IMR-90 (cell line): Measurements from ENCODE around the gene FBXO3. TPM values are rescaled to one million over a fixed set of nuclear protein-coding genes. Genes with fewer than 3 reads are reported as not detected.

Experiments used
- ATAC-seq: fragments of 200-7000 bp; cut with Tn5 transposase; 2 replicates; pipeline ENCODE4 v1.9.1; 2020; ENCODE audit warnings: low read depth, mild to moderate bottlenecking, moderate library complexity
- BruUV-seq: library from RNA; stranded (reverse); fragments of 400-500 nt; replicated peaks from 2 replicates; lab custom pipeline; 2021; lab: Mats Ljungman, UMichigan
- CTCF ChIA-PET: fragments of 300-600 bp; formaldehyde crosslinking; extraction: SDS; loops from one replicate; lab custom pipeline; 2021; ENCODE audit warnings: antibody characterized with exemption; lab: Yijun Ruan, JAX
- POLR2A ChIA-PET: fragments of 300-600 bp; sonication (Branson Sonifier 250); formaldehyde crosslinking; loops from one replicate; lab custom pipeline; 2022; ENCODE audit warnings: antibody characterized with exemption; ENCODE audit not compliant: unreplicated experiment; lab: Charles Lee
- DNase-seq: peaks from one replicate; pipeline ENCODE4 v3.0.0; 2013
- H2AFZ ChIP-seq: replicated peaks from 2 replicates; pipeline ENCODE3; 2013; ENCODE audit warnings: low read length, mild to moderate bottlenecking; ENCODE audit not compliant: poor library complexity
- H2AK5ac ChIP-seq: 2 replicates; pipeline ENCODE4 v1.6.1; 2013; ENCODE audit warnings: low read depth, low read length, inconsistent platforms
- H2AK9ac ChIP-seq: replicated peaks from 2 replicates; pipeline ENCODE3; 2013; ENCODE audit warnings: mild to moderate bottlenecking, low read depth, low read length, moderate library complexity; ENCODE audit not compliant: poor library complexity
- H2BK120ac ChIP-seq: 2 replicates; pipeline ENCODE4 v1.6.1; 2013; ENCODE audit warnings: low read depth, low read length, inconsistent platforms
- H2BK15ac ChIP-seq: 3 replicates; pipeline ENCODE4 v1.6.1; 2013; ENCODE audit warnings: low read depth, low read length, inconsistent platforms
- H2BK20ac ChIP-seq: 2 replicates; pipeline ENCODE4 v1.6.1; 2013; ENCODE audit warnings: low read depth, mild to moderate bottlenecking, inconsistent platforms, low read length, moderate library complexity
- H2BK5ac ChIP-seq: 2 replicates; pipeline ENCODE4 v1.6.1; 2013; ENCODE audit warnings: mild to moderate bottlenecking, low read depth, low read length, inconsistent platforms; ENCODE audit not compliant: poor library complexity, severe bottlenecking
- H3K14ac ChIP-seq: replicated peaks from 2 replicates; pipeline ENCODE4 v1.6.1; 2013; ENCODE audit warnings: low read depth, low read length, inconsistent platforms
- H3K18ac ChIP-seq: 2 replicates; pipeline ENCODE4 v1.6.1; 2013; ENCODE audit warnings: low read depth, low read length, control low read depth
- H3K23ac ChIP-seq: 2 replicates; pipeline ENCODE4 v1.6.1; 2013; ENCODE audit warnings: low read depth, low read length, inconsistent platforms
- H3K27ac ChIP-seq: 2 replicates; pipeline ENCODE4 v1.5.1; 2013; ENCODE audit warnings: mild to moderate bottlenecking, control low read depth, low read length; ENCODE audit not compliant: insufficient read depth
- H3K27me3 ChIP-seq: 2 replicates; pipeline ENCODE4 v1.6.1; 2013; ENCODE audit warnings: low read length; ENCODE audit not compliant: control insufficient read depth, insufficient read depth
- H3K36me3 ChIP-seq: 2 replicates; pipeline ENCODE4 v1.6.1; 2013; ENCODE audit warnings: low read length, mixed read lengths; ENCODE audit not compliant: control insufficient read depth, insufficient read depth
- H3K4ac ChIP-seq: 2 replicates; pipeline ENCODE4 v1.6.1; 2013; ENCODE audit warnings: low read depth, low read length, inconsistent platforms
- H3K4me1 ChIP-seq: 2 replicates; pipeline ENCODE4 v1.6.1; 2013; ENCODE audit warnings: low read length, mixed read lengths; ENCODE audit not compliant: control insufficient read depth, insufficient read depth
- H3K4me2 ChIP-seq: 2 replicates; pipeline ENCODE4 v1.6.1; 2013; ENCODE audit warnings: low read depth, mild to moderate bottlenecking, control low read depth, low read length, moderate library complexity
- H3K4me3 ChIP-seq: 2 replicates; pipeline ENCODE4 v1.5.1; 2013; ENCODE audit warnings: low read depth, mild to moderate bottlenecking, control low read depth, low read length, moderate library complexity; ENCODE audit not compliant: insufficient read depth
- H3K56ac ChIP-seq: 2 replicates; pipeline ENCODE4 v1.6.1; 2013; ENCODE audit warnings: low read length, inconsistent platforms; ENCODE audit not compliant: insufficient read depth; ENCODE audit errors: extremely low read depth
- H3K79me1 ChIP-seq, 2 experiments: 2 replicates each; pipeline ENCODE4 v1.6.1; 2013; ENCODE audit warnings: low read length in 2 of 2, inconsistent platforms in 1 of 2, low read depth in 1 of 2
- H3K9ac ChIP-seq: 2 replicates; pipeline ENCODE4 v1.6.1; 2013; ENCODE audit warnings: low read depth, low read length, control low read depth
- H3K9me1 ChIP-seq: 2 replicates; pipeline ENCODE4 v1.6.1; 2013; ENCODE audit warnings: low read length, inconsistent platforms; ENCODE audit not compliant: insufficient read depth
- H3K9me3 ChIP-seq: 2 replicates; pipeline ENCODE4 v1.6.1; 2013; ENCODE audit warnings: low read length; ENCODE audit not compliant: control insufficient read depth, insufficient read depth
- H4K20me1 ChIP-seq: 2 replicates; pipeline ENCODE4 v1.6.1; 2013; ENCODE audit warnings: low read length, inconsistent platforms; ENCODE audit not compliant: insufficient read depth
- H4K5ac ChIP-seq: 2 replicates; pipeline ENCODE4 v1.6.1; 2013; ENCODE audit warnings: mild to moderate bottlenecking, low read depth, low read length, control low read depth
- H4K8ac ChIP-seq, 2 experiments: 2 replicates each; pipeline ENCODE4 v1.6.1; 2013; ENCODE audit warnings: low read depth in 2 of 2, low read length in 2 of 2, control low read depth in 1 of 2, inconsistent platforms in 1 of 2
- H4K91ac ChIP-seq: 2 replicates; pipeline ENCODE4 v1.6.1; 2013; ENCODE audit warnings: low read depth, low read length, inconsistent platforms; ENCODE audit not compliant: insufficient read depth
- CEBPB ChIP-seq: IDR thresholded peaks from 2 replicates; pipeline ENCODE4 v1.6.1; 2012; ENCODE audit warnings: low read depth, low read length, improper control_type of control experiment
- RAD21 ChIP-seq: IDR thresholded peaks from 2 replicates; pipeline ENCODE4 v1.6.1; 2012; ENCODE audit warnings: low read length, improper control_type of control experiment
- WGBS, 2 experiments: methylation state at CpG; one replicate each; pipeline versions ENCODE4 v1.1.5 to v1.1.7; 2013; ENCODE audit warnings: missing lambda C conversion rate in 2 of 2; ENCODE audit not compliant: insufficient read length in 1 of 2; ENCODE audit errors: extremely low coverage in 2 of 2; 5-methylcytosine and 5-hydroxymethylcytosine counted together
- dilution Hi-C: fragments of 300-500 bp; cut with HindIII; formaldehyde crosslinking; loops from one replicate; pipeline ENCODE4 v1.14.3; 2018; ENCODE audit warnings: low sequenced_read_pairs; ENCODE audit not compliant: unreplicated experiment
- in situ Hi-C: fragments of 300-500 bp; cut with MboI; formaldehyde crosslinking; loops from 3 replicates; pipeline ENCODE4 v1.14.3; 2019; ENCODE audit warnings: low sequenced_read_pairs, inconsistent platforms, mixed read lengths
- intact Hi-C: fragments of 100-400 bp; cut with micrococcal nuclease; formaldehyde crosslinking; loops from 2 replicates; pipeline ENCODE4 v1.10.0; 2022
- polyA plus RNA-seq, 3 experiments: library from polyadenylated mRNA; depleted of rRNA; stranded (reverse); fragments of >200 nt; gene quantifications; 2 replicates each; pipeline ENCODE4 v1.2.3, GENCODE V29; 2012; ENCODE audit warnings: low replicate concordance in 1 of 3
- total RNA-seq: library from RNA; depleted of rRNA; stranded (reverse); fragments of >200 nt; gene quantifications from 2 replicates; pipeline ENCODE4 v1.2.3, GENCODE V29; 2012

Gene FBXO3
- total and polyA plus RNA-seq, 2 of the 4 experiments (the other 2 are of a cell fraction), result 26.2 to 51.1 TPM

DNA sequence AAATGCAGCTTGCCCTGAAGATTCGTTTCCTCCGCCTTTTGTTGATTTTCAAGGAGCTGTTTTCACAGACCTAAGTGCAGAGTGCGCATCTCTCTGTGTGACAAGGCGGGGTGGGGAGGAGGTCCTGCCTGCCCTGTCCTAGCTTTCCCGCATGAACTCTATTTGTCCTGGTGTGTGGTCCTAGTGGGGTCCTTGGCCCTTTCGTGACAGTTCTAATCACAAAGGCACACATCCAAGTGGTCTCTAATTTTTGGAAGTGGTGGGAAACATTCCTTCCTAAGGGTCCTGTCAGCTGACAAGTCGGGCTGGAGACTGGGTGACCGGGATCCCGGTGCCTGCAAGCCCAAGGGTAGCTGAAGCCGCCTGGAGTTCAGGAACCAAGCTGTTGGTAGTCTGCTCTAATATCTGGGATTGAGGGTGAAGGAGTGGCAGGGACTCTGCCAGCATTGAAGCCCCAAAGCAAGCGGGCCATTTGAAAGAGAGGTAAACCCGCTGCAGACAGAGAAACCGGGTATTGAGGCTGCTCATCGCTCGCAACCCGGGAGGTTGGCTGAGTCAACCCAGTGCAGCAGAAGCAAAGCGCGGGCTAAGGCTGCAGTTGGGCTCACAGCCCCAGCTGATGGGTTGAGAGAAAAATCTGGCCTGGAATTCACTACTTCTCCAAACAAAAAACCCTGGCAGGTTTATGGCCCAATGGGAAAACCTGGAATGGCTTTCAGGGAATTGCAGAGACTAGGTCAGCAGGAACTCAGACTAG is 28.1 kb upstream of the FBXO3 start:
- no peak for TF ChIP-seq RAD21
- peak; percentile 56; the same call in 1 of the 2 replicates for TF ChIP-seq CEBPB
- Histone ChIP-seq H2AK9ac (no peak overlapping the region), H2BK5ac (no peak overlapping the region), H3K4me1 (no peaks in the 10 kb centered on the region; the same call in 1 of the 2 replicates), H2AFZ (peak overlapping the region; percentile 95), H4K8ac (peak overlapping the region in 1 of 2 experiments; percentile 11; a peak in 1 of 4 replicates), H3K9me1 (no peaks in the 10 kb centered on the region), H2AK5ac (no peak overlapping the region), H3K23ac (peak overlapping the region; percentile 60), H3K4me2 (peak overlapping the region; percentile 81), H3K56ac (no peak overlapping the region), H2BK15ac (peak overlapping the region; percentile 23; the same call in 1 of the 3 replicates), H3K36me3 (no peaks in the 10 kb centered on the region), H3K79me1 (no peaks in the 10 kb centered on the region), H2BK120ac (0 out of 2 replicates have a peak overlapping the region, but pooled peaks have one; percentile 52), H3K14ac (peak overlapping the region; percentile 47; the same call in 1 of the 2 replicates), H3K9me3 (no peaks in the 10 kb centered on the region), H4K5ac (no peak overlapping the region), H3K27ac (no peak overlapping the region; the same call in 1 of the 2 replicates), H3K9ac (peak overlapping the region; percentile 5; the same call in 1 of the 2 replicates), H4K91ac (no peak overlapping the region), H3K4me3 (peak overlapping the region; percentile 32), H3K18ac (no peak overlapping the region), H3K4ac (no peak overlapping the region), H4K20me1 (no peaks in the 10 kb centered on the region), H3K27me3 (peaks cover 13% of the 10 kb centered on the region), H2BK20ac (no peak overlapping the region)
- ATAC-seq (peak; percentile 99), DNase-seq (peak; percentile 88)
- dilution Hi-C loops, result no loop called here
- intact Hi-C loops, result loop anchor here (1.0 kb wide), 1 partner anchor 24 kb away; no protein-coding TSS in a partner anchor
- 0% methylated on average over 11 of the region's 18 CpGs; no CpG with 5 or more reads in 1 of the 2 experiments for WGBS, 2 experiments
- ChIA-PET POLR2A (interaction anchor here (0.6 kb wide), 1 partner anchor 69 kb away, joined by 3 read pairs; no protein-coding TSS in a partner anchor), CTCF (interaction anchor here (0.6 kb wide), 1 partner anchor 556 kb away, joined by 3 read pairs; no protein-coding TSS in a partner anchor)
- no TSS peak for BruUV-seq
- in situ Hi-C loops, result no loop called here
